Fibroblast of lung (primary cell): Measurements from ENCODE around the gene GABRR2.

ENCODE experiments used
- EZH2 ChIP-seq: IDR thresholded peaks from 2 replicates; pipeline ENCODE4 v1.5.1; 2012; ENCODE audit warnings: low read length, control low read depth, mild to moderate bottlenecking; ENCODE audit errors: missing control alignments
- TF ChIP-seq, protein P1 (sequence below), 2 donors: IDR thresholded peaks in 1 of 2; conservative IDR thresholded peaks in 1 of 2; 1 replicate in 1 of 2; 2 replicates in 1 of 2; pipeline ENCODE4 v1.5.1; 2011 to 2012; ENCODE audit warnings: low read length in 2 of 2, control low read depth in 1 of 2, inconsistent platforms in 1 of 2, low read depth in 1 of 2, mild to moderate bottlenecking in 1 of 2

GRCh38 chr6:89267918-89268317, 47.2 kb downstream of the GABRR2 start:
- TF ChIP-seq, protein P1, sequence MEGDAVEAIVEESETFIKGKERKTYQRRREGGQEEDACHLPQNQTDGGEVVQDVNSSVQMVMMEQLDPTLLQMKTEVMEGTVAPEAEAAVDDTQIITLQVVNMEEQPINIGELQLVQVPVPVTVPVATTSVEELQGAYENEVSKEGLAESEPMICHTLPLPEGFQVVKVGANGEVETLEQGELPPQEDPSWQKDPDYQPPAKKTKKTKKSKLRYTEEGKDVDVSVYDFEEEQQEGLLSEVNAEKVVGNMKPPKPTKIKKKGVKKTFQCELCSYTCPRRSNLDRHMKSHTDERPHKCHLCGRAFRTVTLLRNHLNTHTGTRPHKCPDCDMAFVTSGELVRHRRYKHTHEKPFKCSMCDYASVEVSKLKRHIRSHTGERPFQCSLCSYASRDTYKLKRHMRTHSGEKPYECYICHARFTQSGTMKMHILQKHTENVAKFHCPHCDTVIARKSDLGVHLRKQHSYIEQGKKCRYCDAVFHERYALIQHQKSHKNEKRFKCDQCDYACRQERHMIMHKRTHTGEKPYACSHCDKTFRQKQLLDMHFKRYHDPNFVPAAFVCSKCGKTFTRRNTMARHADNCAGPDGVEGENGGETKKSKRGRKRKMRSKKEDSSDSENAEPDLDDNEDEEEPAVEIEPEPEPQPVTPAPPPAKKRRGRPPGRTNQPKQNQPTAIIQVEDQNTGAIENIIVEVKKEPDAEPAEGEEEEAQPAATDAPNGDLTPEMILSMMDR (conservative IDR thresholded peaks at IDR 0.05 in 1 of 2, IDR thresholded peaks at IDR 0.05 in 1 of 2; ENCODE audit: low read depth in 1 of 2, low read length in 2 of 2) = no peak
- no peak for TF ChIP-seq EZH2
